ENCODE results near the gene CDKAL1. TPM values are rescaled to one million over a fixed set of nuclear protein-coding genes. Genes with fewer than 3 reads are reported as not detected.

CDKAL1 gene
- total and polyA plus RNA-seq, 2 donors (not counting 3 experiments of a cell fraction or from before 2014, with no cell fraction given): 6.1 to 20.5 TPM

DNA sequence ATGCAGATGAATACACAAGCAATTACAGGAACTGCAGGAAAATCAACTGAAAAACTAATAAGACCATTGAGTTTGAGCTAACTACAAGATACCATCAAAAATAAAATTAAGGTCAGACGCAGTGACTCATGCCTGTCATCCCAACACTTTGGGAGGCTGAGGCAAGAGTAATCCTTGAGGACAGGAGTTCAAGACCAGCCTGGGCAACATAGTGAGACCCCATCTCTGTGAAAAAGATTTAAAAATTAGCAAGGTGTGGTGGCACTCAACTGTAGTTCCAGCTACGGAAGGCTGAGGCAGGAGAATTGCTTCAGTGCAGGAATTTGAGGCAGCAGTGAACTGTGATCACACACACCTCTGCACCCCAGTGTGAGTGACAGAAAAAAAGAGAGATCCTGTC is 639.4 kb downstream of the CDKAL1 start:
- CTCF ChIA-PET: no interaction called here

More for the DNA sequence above, 639.4 kb downstream of the CDKAL1 start:
- Histone ChIP-seq H3K4me1 (ENCODE audit: control insufficient read depth, extremely low read depth, insufficient read depth, low read length) (no peaks in the 10 kb centered on the region), H3K79me2 (ENCODE audit: control insufficient read depth, insufficient read depth, low read length) (no peaks in the 10 kb centered on the region), H3K9me3 (replicated peaks; ENCODE audit: control insufficient read depth, insufficient read depth, low read length) (no peaks in the 10 kb centered on the region), H3K36me3 (ENCODE audit: control insufficient read depth in 2 of 2, extremely low read depth in 1 of 2, insufficient read depth in 2 of 2, low read length in 2 of 2) (no peaks in the 10 kb centered on the region), H3K27ac (ENCODE audit: insufficient read depth, low read depth, low read length) (no peak overlapping the region), H3K9me1 (replicated peaks; ENCODE audit: control insufficient read depth, extremely low read depth, insufficient read depth, low read length) (no peaks in the 10 kb centered on the region), H2AFZ (ENCODE audit: low read depth, low read length) (no peak overlapping the region), H3K4me2 (ENCODE audit: insufficient read depth, low read length) (no peak overlapping the region), H4K20me1 (replicated peaks; ENCODE audit: control insufficient read depth, extremely low read depth, insufficient read depth, low read length) (no peaks in the 10 kb centered on the region), H3K4me3 (replicated peaks in 1 of 3; ENCODE audit: insufficient read depth in 1 of 3, low read depth in 1 of 3, low read length in 3 of 3) (no peak overlapping the region), H3K9ac (replicated peaks; ENCODE audit: extremely low read depth, insufficient read depth, low read length) (no peak overlapping the region), H3K27me3 (ENCODE audit: control insufficient read depth in 2 of 2, insufficient read depth in 2 of 2, low read length in 2 of 2) (no peaks in the 10 kb centered on the region)
- intact Hi-C loops (cut with micrococcal nuclease): no loop called here
- no TSS peak for BruUV-seq (replicated peaks)
- POLR2A ChIA-PET: no interaction called here
- FAIRE-seq: no peak
- no peak for DNase-seq (ENCODE audit: low read depth, low spot score)
- dilution Hi-C loops (cut with MboI; ENCODE audit: extremely low pct_ligation_motif_present, low sequenced_read_pairs): no loop called here
- no peak for TF ChIP-seq POLR2AphosphoS5 (IDR thresholded peaks at IDR 0.05; ENCODE audit: insufficient read depth, low read depth, low read length)
- TF ChIP-seq, protein P1, sequence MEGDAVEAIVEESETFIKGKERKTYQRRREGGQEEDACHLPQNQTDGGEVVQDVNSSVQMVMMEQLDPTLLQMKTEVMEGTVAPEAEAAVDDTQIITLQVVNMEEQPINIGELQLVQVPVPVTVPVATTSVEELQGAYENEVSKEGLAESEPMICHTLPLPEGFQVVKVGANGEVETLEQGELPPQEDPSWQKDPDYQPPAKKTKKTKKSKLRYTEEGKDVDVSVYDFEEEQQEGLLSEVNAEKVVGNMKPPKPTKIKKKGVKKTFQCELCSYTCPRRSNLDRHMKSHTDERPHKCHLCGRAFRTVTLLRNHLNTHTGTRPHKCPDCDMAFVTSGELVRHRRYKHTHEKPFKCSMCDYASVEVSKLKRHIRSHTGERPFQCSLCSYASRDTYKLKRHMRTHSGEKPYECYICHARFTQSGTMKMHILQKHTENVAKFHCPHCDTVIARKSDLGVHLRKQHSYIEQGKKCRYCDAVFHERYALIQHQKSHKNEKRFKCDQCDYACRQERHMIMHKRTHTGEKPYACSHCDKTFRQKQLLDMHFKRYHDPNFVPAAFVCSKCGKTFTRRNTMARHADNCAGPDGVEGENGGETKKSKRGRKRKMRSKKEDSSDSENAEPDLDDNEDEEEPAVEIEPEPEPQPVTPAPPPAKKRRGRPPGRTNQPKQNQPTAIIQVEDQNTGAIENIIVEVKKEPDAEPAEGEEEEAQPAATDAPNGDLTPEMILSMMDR (IDR thresholded peaks at IDR 0.05; ENCODE audit: extremely low read depth in 1 of 2, insufficient read depth in 1 of 2, low read depth in 1 of 2, low read length in 2 of 2): no peak
- TF ChIP-seq POLR2A (IDR thresholded peaks at IDR 0.05; ENCODE audit: low read depth, low read length): no peak
- TF ChIP-seq JUN (IDR thresholded peaks at IDR 0.05; ENCODE audit: borderline replicate concordance, insufficient read depth, insufficient read length, low read depth): no peak
- no peak for TF ChIP-seq GATA2 (IDR thresholded peaks at IDR 0.05; ENCODE audit: insufficient read depth, insufficient read length, low read depth, low read length)
- TF ChIP-seq MYC (IDR thresholded peaks at IDR 0.05; ENCODE audit: low read depth, low read length): no peak
- TF ChIP-seq, protein P2, sequence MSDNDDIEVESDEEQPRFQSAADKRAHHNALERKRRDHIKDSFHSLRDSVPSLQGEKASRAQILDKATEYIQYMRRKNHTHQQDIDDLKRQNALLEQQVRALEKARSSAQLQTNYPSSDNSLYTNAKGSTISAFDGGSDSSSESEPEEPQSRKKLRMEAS (IDR thresholded peaks at IDR 0.05; ENCODE audit: insufficient read depth, insufficient read length): no peak
- no peak for TF ChIP-seq FOS (IDR thresholded peaks at IDR 0.05; ENCODE audit: borderline replicate concordance, insufficient read depth, low read length)
- no peak for TF ChIP-seq EZH2 (IDR thresholded peaks at IDR 0.05; ENCODE audit: borderline replicate concordance, low read depth, low read length, severe bottlenecking)
